Astrocyte (in vitro differentiated cells and primary cell): ENCODE measurements around the gene GXYLT2. TPM values are rescaled to one million over a fixed set of nuclear protein-coding genes. Genes with fewer than 3 reads are reported as not detected.

Source experiments
- DNase-seq: peaks from one replicate; pipeline ENCODE4 v3.0.0-alpha.2; 2010; ENCODE audit warnings: low read depth
- FAIRE-seq: peaks from 2 replicates; lab custom pipeline; 2011; peaks lifted over from hg19 to GRCh38; lab: Jason Lieb, UNC
- H2AFZ ChIP-seq: 2 replicates; pipeline ENCODE4 v1.6.0; 2012; ENCODE audit warnings: low read depth, low read length, inconsistent platforms
- H3K27ac ChIP-seq: 2 replicates; pipeline ENCODE4 v1.5.1; 2011; ENCODE audit warnings: low read depth, low read length, inconsistent platforms
- H3K27me3 ChIP-seq: 2 replicates; pipeline ENCODE4 v1.6.0; 2011; ENCODE audit warnings: low read length, inconsistent platforms; ENCODE audit not compliant: insufficient read depth
- H3K36me3 ChIP-seq: 2 replicates; pipeline ENCODE4 v1.5.1; 2011; ENCODE audit warnings: low read length, inconsistent platforms; ENCODE audit not compliant: insufficient read depth
- H3K4me1 ChIP-seq: 2 replicates; pipeline ENCODE4 v1.5.1; 2011; ENCODE audit warnings: low read length, inconsistent platforms; ENCODE audit not compliant: insufficient read depth
- H3K4me2 ChIP-seq: 2 replicates; pipeline ENCODE4 v1.6.0; 2012; ENCODE audit warnings: low read length, inconsistent platforms
- H3K4me3 ChIP-seq: 2 replicates; pipeline ENCODE4 v1.5.1; 2011; ENCODE audit warnings: low read depth, mild to moderate bottlenecking, low read length, inconsistent platforms; ENCODE audit not compliant: insufficient read depth
- H3K79me2 ChIP-seq: 2 replicates; pipeline ENCODE4 v1.6.0; 2012; ENCODE audit warnings: mild to moderate bottlenecking, low read length, inconsistent platforms; ENCODE audit not compliant: insufficient read depth
- H3K9ac ChIP-seq: 2 replicates; pipeline ENCODE4 v1.6.0; 2012; ENCODE audit warnings: mild to moderate bottlenecking, low read length, inconsistent platforms
- H3K9me3 ChIP-seq: 2 replicates; pipeline ENCODE4 v1.5.1; 2012; ENCODE audit warnings: low read depth, mild to moderate bottlenecking, low read length, inconsistent platforms; ENCODE audit not compliant: insufficient read depth
- H4K20me1 ChIP-seq: 2 replicates; pipeline ENCODE4 v1.6.0; 2012; ENCODE audit warnings: low read length, inconsistent platforms; ENCODE audit not compliant: insufficient read depth
- H3K27ac Mint-ChIP-seq: one replicate; pipeline ENCODE4 v1.8.0; 2021; ENCODE audit warnings: mild to moderate bottlenecking, mixed read lengths; ENCODE audit not compliant: unreplicated experiment
- H3K27me3 Mint-ChIP-seq: one replicate; pipeline ENCODE4 v1.8.0; 2021; ENCODE audit warnings: low read depth, mixed read lengths; ENCODE audit not compliant: unreplicated experiment
- H3K36me3 Mint-ChIP-seq: one replicate; pipeline ENCODE4 v1.8.0; 2021; ENCODE audit warnings: low read depth, mixed read lengths; ENCODE audit not compliant: unreplicated experiment
- H3K4me1 Mint-ChIP-seq: one replicate; pipeline ENCODE4 v1.8.0; 2021; ENCODE audit warnings: low read depth, mixed read lengths; ENCODE audit not compliant: unreplicated experiment
- H3K4me3 Mint-ChIP-seq: one replicate; pipeline ENCODE4 v1.8.0; 2021; ENCODE audit warnings: mild to moderate bottlenecking, moderate library complexity, mixed read lengths; ENCODE audit not compliant: unreplicated experiment
- H3K9me3 Mint-ChIP-seq: one replicate; pipeline ENCODE4 v1.8.0; 2021; ENCODE audit warnings: mild to moderate bottlenecking, mixed read lengths; ENCODE audit not compliant: unreplicated experiment
- EZH2 ChIP-seq: IDR thresholded peaks from 2 replicates; pipeline ENCODE4 v1.6.1; 2012; ENCODE audit warnings: mild to moderate bottlenecking, low read length, inconsistent platforms; ENCODE audit not compliant: insufficient read depth
- total RNA-seq: library from RNA; stranded (reverse); gene quantifications from 2 replicates; pipeline ENCODE4 v1.2.1, GENCODE V29; 2021
- TF ChIP-seq, protein P1 (sequence below): IDR thresholded peaks from 2 replicates; pipeline ENCODE4 v1.5.1; 2011; ENCODE audit warnings: low read depth, mild to moderate bottlenecking, inconsistent platforms, low read length, moderate library complexity; ENCODE audit not compliant: insufficient read depth

The GXYLT2 gene
- total RNA-seq, 1 donor from 2014 or later, result 62.6 TPM

DNA sequence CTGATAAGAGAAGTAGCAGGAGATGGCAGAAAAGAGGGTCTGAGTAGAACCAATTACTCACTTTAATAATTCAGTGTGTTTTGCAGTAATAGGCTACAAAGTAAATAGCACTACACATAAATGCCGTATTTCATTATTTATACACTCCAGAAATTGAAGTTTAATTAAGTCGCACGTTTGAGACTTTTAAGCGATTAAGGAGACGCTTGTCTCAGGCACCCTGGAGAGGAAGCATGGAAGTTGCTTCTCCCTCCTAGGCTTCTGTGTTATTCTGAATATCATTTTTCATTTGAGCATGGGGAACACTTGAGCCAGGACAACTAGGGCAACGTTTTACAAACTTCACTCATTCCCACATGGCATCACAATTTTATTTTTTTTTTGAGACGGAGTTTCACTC lies 12.2 kb downstream of the GXYLT2 start:
- Mint-ChIP-seq H3K27ac (no peak overlapping the region), H3K9me3 (no peaks in the 10 kb centered on the region), H3K36me3 (peaks cover 16% of the 10 kb centered on the region), H3K4me1 (peaks cover 21% of the 10 kb centered on the region), H3K27me3 (no peaks in the 10 kb centered on the region), H3K4me3 (no peak overlapping the region)
- Histone ChIP-seq H3K9ac (no peak overlapping the region), H3K4me3 (no peak overlapping the region), H3K4me1 (no peaks in the 10 kb centered on the region), H2AFZ (no peak overlapping the region), H4K20me1 (peaks cover 13% of the 10 kb centered on the region), H3K79me2 (peaks cover 8% of the 10 kb centered on the region), H3K36me3 (no peaks in the 10 kb centered on the region), H3K9me3 (no peaks in the 10 kb centered on the region), H3K27me3 (no peaks in the 10 kb centered on the region), H3K4me2 (no peak overlapping the region), H3K27ac (no peak overlapping the region)
- no peak for DNase-seq
- FAIRE-seq, result no peak
- no peak for TF ChIP-seq EZH2
- TF ChIP-seq, protein P1, sequence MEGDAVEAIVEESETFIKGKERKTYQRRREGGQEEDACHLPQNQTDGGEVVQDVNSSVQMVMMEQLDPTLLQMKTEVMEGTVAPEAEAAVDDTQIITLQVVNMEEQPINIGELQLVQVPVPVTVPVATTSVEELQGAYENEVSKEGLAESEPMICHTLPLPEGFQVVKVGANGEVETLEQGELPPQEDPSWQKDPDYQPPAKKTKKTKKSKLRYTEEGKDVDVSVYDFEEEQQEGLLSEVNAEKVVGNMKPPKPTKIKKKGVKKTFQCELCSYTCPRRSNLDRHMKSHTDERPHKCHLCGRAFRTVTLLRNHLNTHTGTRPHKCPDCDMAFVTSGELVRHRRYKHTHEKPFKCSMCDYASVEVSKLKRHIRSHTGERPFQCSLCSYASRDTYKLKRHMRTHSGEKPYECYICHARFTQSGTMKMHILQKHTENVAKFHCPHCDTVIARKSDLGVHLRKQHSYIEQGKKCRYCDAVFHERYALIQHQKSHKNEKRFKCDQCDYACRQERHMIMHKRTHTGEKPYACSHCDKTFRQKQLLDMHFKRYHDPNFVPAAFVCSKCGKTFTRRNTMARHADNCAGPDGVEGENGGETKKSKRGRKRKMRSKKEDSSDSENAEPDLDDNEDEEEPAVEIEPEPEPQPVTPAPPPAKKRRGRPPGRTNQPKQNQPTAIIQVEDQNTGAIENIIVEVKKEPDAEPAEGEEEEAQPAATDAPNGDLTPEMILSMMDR, result no peak

DNA sequence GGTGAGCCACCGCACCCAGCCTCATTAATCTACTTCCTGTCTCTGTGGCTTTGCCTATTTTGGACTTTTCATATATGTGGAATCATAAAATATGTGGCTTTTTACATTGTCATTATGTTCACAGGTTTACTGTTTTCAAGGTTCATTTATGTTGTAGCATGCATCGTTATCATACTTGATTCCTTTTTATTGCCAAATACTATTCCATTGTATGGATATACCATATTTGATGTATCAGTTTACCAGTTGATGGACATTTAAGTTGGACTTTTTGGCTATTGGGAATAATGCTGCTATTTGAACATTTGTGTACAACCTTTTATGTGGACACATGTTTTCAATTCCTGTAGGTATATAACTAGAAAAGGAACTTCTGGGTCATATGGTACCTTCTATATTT lies 14.0 kb downstream of the GXYLT2 start:
- H2AFZ ChIP-seq, result no peak overlapping the region
- no peaks in the 10 kb centered on the region for H3K27me3 ChIP-seq
- H3K79me2 ChIP-seq, result peaks cover 8% of the 10 kb centered on the region
- H3K4me3 ChIP-seq, result no peak overlapping the region
- Mint-ChIP-seq H3K9me3 (no peaks in the 10 kb centered on the region), H3K36me3 (peaks cover 17% of the 10 kb centered on the region), H3K27ac (no peak overlapping the region), H3K4me1 (peaks cover 25% of the 10 kb centered on the region), H3K27me3 (no peaks in the 10 kb centered on the region), H3K4me3 (no peak overlapping the region)
- FAIRE-seq (no peak), DNase-seq (no peak)
- H3K36me3 ChIP-seq, result no peaks in the 10 kb centered on the region
- no peak overlapping the region for H3K27ac ChIP-seq
- peaks cover 3% of the 10 kb centered on the region for H3K4me1 ChIP-seq
- H3K9me3 ChIP-seq, result no peaks in the 10 kb centered on the region
- TF ChIP-seq EZH2, result no peak
- TF ChIP-seq, protein P1, result no peak
- peaks cover 14% of the 10 kb centered on the region for H4K20me1 ChIP-seq
- H3K9ac ChIP-seq, result no peak overlapping the region
- no peak overlapping the region for H3K4me2 ChIP-seq

DNA sequence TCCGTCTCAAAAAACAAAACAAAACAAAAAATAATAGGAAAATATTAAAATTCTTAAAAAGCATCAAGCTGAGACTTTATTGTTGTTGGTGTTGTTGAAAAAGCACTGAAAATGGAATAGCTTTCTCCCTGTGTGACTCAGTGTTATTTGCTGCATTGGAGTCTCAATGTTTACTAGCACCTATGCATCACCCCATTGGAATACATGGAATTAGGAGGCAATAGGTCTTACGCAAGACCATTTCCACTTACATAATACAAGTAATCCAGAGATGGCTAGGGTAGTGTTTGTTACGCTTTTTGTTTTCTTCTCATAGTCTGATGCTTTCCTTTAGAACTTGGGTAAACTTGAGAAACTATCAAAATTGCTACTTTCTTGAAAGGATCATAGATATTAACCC lies 15.2 kb downstream of the GXYLT2 start:
- Histone ChIP-seq H3K4me3 (no peak overlapping the region), H3K4me1 (peaks cover 14% of the 10 kb centered on the region), H3K79me2 (peaks cover 8% of the 10 kb centered on the region), H3K27ac (no peak overlapping the region), H3K36me3 (no peaks in the 10 kb centered on the region), H3K9me3 (no peaks in the 10 kb centered on the region), H4K20me1 (peaks cover 24% of the 10 kb centered on the region), H3K9ac (no peak overlapping the region), H2AFZ (no peak overlapping the region), H3K4me2 (peak overlapping the region; percentile 10), H3K27me3 (no peaks in the 10 kb centered on the region)
- Mint-ChIP-seq H3K9me3 (no peaks in the 10 kb centered on the region), H3K4me3 (no peak overlapping the region), H3K27me3 (no peaks in the 10 kb centered on the region), H3K27ac (peak overlapping the region; percentile 55), H3K4me1 (peaks cover 31% of the 10 kb centered on the region), H3K36me3 (peaks cover 15% of the 10 kb centered on the region)
- no peak for TF ChIP-seq EZH2
- TF ChIP-seq, protein P1, result no peak
- DNase-seq (peak; percentile 91), FAIRE-seq (peak; percentile 91)
